Stimulated activated effector memory CD8-positive, alpha-beta T cell treated with anti-CD3 and anti-CD28 coated beads, Interleukin-12 subunit alpha, Interleukin-12 subunit beta, amount 100 ng/mL, for 72 hours (primary cell): ENCODE data around the gene CRYBG1.
"Not testable (repeated sequence)": the region's sequence is repeated elsewhere in the genome, so short reads cannot be mapped to it uniquely, and the experiment has no call there.

Experiments
- ATAC-seq: fragments of 150-1000 bp; cut with Tn5 transposase; 2 replicates; pipeline ENCODE4 v1.10.0; 2021
- DNase-seq, 2 donors: peaks; one replicate each; pipeline ENCODE4 v3.0.0; 2021 to 2022; ENCODE audit warnings: low spot score in 2 of 2
- H3K27ac Mint-ChIP-seq: one replicate; pipeline ENCODE4 v1.8.0; 2022; ENCODE audit warnings: mild to moderate bottlenecking, mixed read lengths
- H3K36me3 Mint-ChIP-seq: one replicate; pipeline ENCODE4 v1.8.0; 2022; ENCODE audit warnings: mild to moderate bottlenecking, mixed read lengths
- H3K4me1 Mint-ChIP-seq: one replicate; pipeline ENCODE4 v1.8.0; 2022; ENCODE audit warnings: mixed read lengths
- H3K4me3 Mint-ChIP-seq: one replicate; pipeline ENCODE4 v1.8.0; 2022; ENCODE audit warnings: mild to moderate bottlenecking, mixed read lengths
- H3K9me3 Mint-ChIP-seq: one replicate; pipeline ENCODE4 v1.8.0; 2022; ENCODE audit warnings: mixed read lengths

Gene CRYBG1

GRCh38 chr6:106511288-106512047 lies 151.0 kb downstream of the CRYBG1 start:
- peak; percentile 53 for ATAC-seq
- peaks cover 6% of the 10 kb centered on the region for H3K36me3 Mint-ChIP-seq
- H3K9me3 Mint-ChIP-seq: no peaks in the 10 kb centered on the region
- peaks cover 35% of the 10 kb centered on the region for H3K4me1 Mint-ChIP-seq
- peak in 1 of 2 donors; percentile 75 for DNase-seq
- peak overlapping the region; percentile 91 for H3K27ac Mint-ChIP-seq
- H3K4me3 Mint-ChIP-seq: peak overlapping the region; percentile 76

GRCh38 chr6:106512048-106512967 lies 151.8 kb downstream of the CRYBG1 start:
- Mint-ChIP-seq H3K4me3 (peak overlapping the region; percentile 76), H3K36me3 (peaks cover 7% of the 10 kb centered on the region), H3K9me3 (no peaks in the 10 kb centered on the region), H3K4me1 (peaks cover 41% of the 10 kb centered on the region), H3K27ac (peak overlapping the region; percentile 91)
- peak; percentile 67 to 91 for DNase-seq
- peak; percentile 80 for ATAC-seq

DNA sequence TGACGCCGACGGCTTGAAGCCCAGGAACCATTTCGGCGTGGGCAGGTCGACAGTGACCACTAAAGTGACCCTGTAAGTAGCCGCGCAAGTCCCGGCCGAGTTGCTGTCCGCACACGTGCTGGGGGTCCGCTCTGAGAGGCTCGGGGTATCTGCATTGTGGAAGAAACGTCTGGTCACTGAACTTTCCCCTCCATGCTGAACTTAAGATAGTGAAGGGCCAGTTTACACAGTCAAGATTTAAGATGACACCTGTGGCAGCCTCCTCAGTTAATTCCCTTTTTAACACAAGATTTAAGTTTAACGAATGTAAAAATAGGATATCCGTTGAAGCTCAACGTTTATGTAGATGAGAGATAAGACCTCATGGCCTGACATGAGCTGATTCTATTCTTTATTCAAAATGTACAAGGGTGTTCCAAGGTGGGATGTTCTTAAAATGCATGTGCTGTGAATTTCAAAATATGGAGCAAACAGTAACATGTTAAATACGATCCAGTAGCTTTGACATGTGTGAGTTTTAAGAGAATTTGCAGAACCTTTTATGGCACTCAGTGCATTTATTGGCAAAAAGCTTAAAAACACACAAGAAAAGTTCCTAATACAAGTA lies 152.6 kb downstream of the CRYBG1 start:
- no peak for DNase-seq
- ATAC-seq: no peak
- peak overlapping the region; percentile 91 for H3K27ac Mint-ChIP-seq
- H3K4me3 Mint-ChIP-seq: peak overlapping the region; percentile 76
- H3K9me3 Mint-ChIP-seq: no peaks in the 10 kb centered on the region
- H3K36me3 Mint-ChIP-seq: peaks cover 14% of the 10 kb centered on the region
- H3K4me1 Mint-ChIP-seq: peaks cover 41% of the 10 kb centered on the region

GRCh38 chr6:106513808-106514582 lies 153.5 kb downstream of the CRYBG1 start:
- no peak for DNase-seq
- Mint-ChIP-seq H3K36me3 (peaks cover 23% of the 10 kb centered on the region), H3K9me3 (no peaks in the 10 kb centered on the region), H3K27ac (peak overlapping the region; percentile 91), H3K4me3 (peak overlapping the region; percentile 76), H3K4me1 (peaks cover 49% of the 10 kb centered on the region)
- peak; percentile 47 for ATAC-seq

GRCh38 chr6:106514583-106514885 lies 154.0 kb downstream of the CRYBG1 start:
- peak overlapping the region; percentile 76 for H3K4me3 Mint-ChIP-seq
- H3K9me3 Mint-ChIP-seq: no peaks in the 10 kb centered on the region
- DNase-seq: no peak
- ATAC-seq: no peak
- H3K27ac Mint-ChIP-seq: peak overlapping the region; percentile 91
- peaks cover 29% of the 10 kb centered on the region for H3K36me3 Mint-ChIP-seq
- H3K4me1 Mint-ChIP-seq: peaks cover 52% of the 10 kb centered on the region

GRCh38 chr6:106515582-106515981 lies 155.1 kb downstream of the CRYBG1 start:
- not testable (repeated sequence) for H3K9me3 Mint-ChIP-seq, DNase-seq, ATAC-seq
- Mint-ChIP-seq H3K27ac (peak overlapping the region; percentile 91), H3K4me3 (peak overlapping the region; percentile 76), H3K36me3 (peaks cover 36% of the 10 kb centered on the region), H3K4me1 (peaks cover 51% of the 10 kb centered on the region)

DNA sequence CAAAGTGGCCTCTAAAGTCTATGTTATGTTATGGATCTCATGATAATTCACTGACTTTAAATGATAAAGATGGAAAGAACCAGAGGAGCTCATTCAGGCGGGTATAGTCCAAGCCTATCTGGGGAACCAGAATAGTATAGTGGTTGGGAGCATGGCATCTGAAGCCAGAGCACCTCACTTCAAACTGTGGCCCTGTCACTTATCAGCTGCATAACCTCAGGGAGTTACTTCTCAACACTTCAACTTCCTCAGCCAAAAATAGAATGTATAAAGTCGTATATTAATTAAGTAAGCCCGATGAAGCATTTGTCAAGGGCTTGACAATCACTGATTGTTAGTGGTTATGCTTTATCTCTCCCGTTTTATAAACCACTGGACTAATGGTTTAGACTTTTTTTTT lies 156.1 kb downstream of the CRYBG1 start:
- ATAC-seq: no peak
- Mint-ChIP-seq H3K36me3 (peaks cover 43% of the 10 kb centered on the region), H3K4me1 (peaks cover 47% of the 10 kb centered on the region), H3K27ac (peak overlapping the region; percentile 74), H3K9me3 (no peaks in the 10 kb centered on the region), H3K4me3 (peak overlapping the region; percentile 76)
- no peak for DNase-seq

- DNase-seq: no peak
Measured at GRCh38 chr6:106517706-106518105, 157.2 kb downstream of the CRYBG1 start.

GRCh38 chr6:106518748-106519147 lies 158.2 kb downstream of the CRYBG1 start:
- no peak for DNase-seq
- ATAC-seq: no peak
- Mint-ChIP-seq H3K4me1 (peaks cover 49% of the 10 kb centered on the region), H3K36me3 (peaks cover 62% of the 10 kb centered on the region), H3K9me3 (no peaks in the 10 kb centered on the region), H3K27ac (peak overlapping the region; percentile 97), H3K4me3 (peak overlapping the region; percentile 76)

More at GRCh38 chr6:106517706-106518105, 157.2 kb downstream of the CRYBG1 start:
- Mint-ChIP-seq H3K9me3 (no peaks in the 10 kb centered on the region), H3K27ac (peak overlapping the region; percentile 40), H3K4me1 (peaks cover 47% of the 10 kb centered on the region), H3K36me3 (peaks cover 53% of the 10 kb centered on the region), H3K4me3 (peak overlapping the region; percentile 76)
- ATAC-seq: no peak

- peak overlapping the region; percentile 76 for H3K4me3 Mint-ChIP-seq
- no peaks in the 10 kb centered on the region for H3K9me3 Mint-ChIP-seq
- H3K36me3 Mint-ChIP-seq: peaks cover 70% of the 10 kb centered on the region
- H3K27ac Mint-ChIP-seq: peak overlapping the region; percentile 97
- ATAC-seq (peak; percentile 80), DNase-seq (peak; percentile 55 to 91)
- peaks cover 50% of the 10 kb centered on the region for H3K4me1 Mint-ChIP-seq
Measured at GRCh38 chr6:106519460-106520394, 159.2 kb downstream of the CRYBG1 start.

- H3K4me1 Mint-ChIP-seq: peaks cover 62% of the 10 kb centered on the region
- H3K36me3 Mint-ChIP-seq: peaks cover 79% of the 10 kb centered on the region
- H3K4me3 Mint-ChIP-seq: peak overlapping the region; percentile 76
- H3K9me3 Mint-ChIP-seq: no peaks in the 10 kb centered on the region
- DNase-seq (peak; percentile 61 to 89), ATAC-seq (peak; percentile 86)
- peak overlapping the region; percentile 97 for H3K27ac Mint-ChIP-seq
Measured at GRCh38 chr6:106520711-106521401, 160.3 kb downstream of the CRYBG1 start.

DNA sequence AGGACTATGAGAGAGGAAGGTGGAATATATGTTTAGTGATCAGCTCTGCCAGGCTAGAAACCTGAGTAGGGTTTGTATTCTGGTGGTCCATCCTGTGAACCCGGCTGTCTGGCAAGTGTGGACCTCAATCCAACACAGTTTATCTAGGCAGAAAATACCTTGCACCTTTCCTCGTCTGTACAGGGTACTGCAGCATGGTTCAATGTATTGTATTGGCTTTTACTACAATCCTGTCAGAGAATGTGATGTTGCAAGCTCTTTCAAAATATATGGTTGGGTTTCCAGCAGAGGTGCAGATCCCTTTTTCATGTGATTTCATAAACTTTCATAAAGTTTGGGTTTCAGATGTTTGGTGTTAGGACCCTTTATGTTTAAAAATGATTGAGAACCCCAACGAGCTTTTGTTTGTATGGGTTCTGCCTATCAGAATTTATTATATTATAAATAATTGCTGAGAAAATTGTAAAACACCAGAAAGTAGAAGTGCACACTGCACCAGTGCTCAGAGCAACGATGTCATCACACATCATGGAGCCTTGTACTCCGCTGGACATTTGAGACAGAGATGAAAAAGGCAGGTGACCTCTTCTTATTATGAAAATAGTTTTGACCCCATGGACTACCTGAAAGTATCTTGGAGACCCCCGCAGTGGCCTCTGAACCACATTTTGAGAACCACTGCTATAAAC lies 162.2 kb downstream of the CRYBG1 start:
- peak overlapping the region; percentile 76 for H3K4me3 Mint-ChIP-seq
- peaks cover 93% of the 10 kb centered on the region for H3K36me3 Mint-ChIP-seq
- peak overlapping the region; percentile 97 for H3K27ac Mint-ChIP-seq
- peaks cover 58% of the 10 kb centered on the region for H3K4me1 Mint-ChIP-seq
- DNase-seq (no peak), ATAC-seq (no peak)
- H3K9me3 Mint-ChIP-seq: no peaks in the 10 kb centered on the region
